ENCODE data around the gene CENPX. TPM values are rescaled to one million over a fixed set of nuclear protein-coding genes. Genes with fewer than 3 reads are reported as not detected.

The CENPX gene
- total and polyA plus RNA-seq, 2 of the 13 experiments (the other 11 are each of a cell fraction or from before 2014, with no cell fraction given): 92.7 to 170 TPM

GRCh38 chr17:82039695-82040299, 17.1 kb upstream of the CENPX start (continued):
- TF ChIP-seq, protein P1, sequence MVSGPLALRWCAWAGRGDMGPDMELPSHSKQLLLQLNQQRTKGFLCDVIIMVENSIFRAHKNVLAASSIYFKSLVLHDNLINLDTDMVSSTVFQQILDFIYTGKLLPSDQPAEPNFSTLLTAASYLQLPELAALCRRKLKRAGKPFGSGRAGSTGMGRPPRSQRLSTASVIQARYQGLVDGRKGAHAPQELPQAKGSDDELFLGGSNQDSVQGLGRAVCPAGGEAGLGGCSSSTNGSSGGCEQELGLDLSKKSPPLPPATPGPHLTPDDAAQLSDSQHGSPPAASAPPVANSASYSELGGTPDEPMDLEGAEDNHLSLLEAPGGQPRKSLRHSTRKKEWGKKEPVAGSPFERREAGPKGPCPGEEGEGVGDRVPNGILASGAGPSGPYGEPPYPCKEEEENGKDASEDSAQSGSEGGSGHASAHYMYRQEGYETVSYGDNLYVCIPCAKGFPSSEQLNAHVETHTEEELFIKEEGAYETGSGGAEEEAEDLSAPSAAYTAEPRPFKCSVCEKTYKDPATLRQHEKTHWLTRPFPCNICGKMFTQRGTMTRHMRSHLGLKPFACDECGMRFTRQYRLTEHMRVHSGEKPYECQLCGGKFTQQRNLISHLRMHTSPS (CRISPR knock-in tag; IDR thresholded peaks at IDR 0.05; ENCODE audit: low read depth): peak; percentile 95
- TF ChIP-seq YEATS2 (CRISPR knock-in tag; IDR thresholded peaks at IDR 0.05; ENCODE audit: borderline replicate concordance) (0 out of 2 replicates have a peak, but pooled peaks have one; percentile 35), SP2 (CRISPR knock-in tag; IDR thresholded peaks at IDR 0.05) (no peak), ZNF761 (CRISPR knock-in tag; conservative IDR thresholded peaks at IDR 0.05) (0 out of 2 replicates have a peak, but pooled peaks have one; percentile 33), ZBTB38 (CRISPR knock-in tag; IDR thresholded peaks at IDR 0.05) (peak; percentile 65), BCL3 (CRISPR knock-in tag; IDR thresholded peaks at IDR 0.05) (0 out of 2 replicates have a peak, but pooled peaks have one; percentile 24), ZNF772 (CRISPR knock-in tag; IDR thresholded peaks at IDR 0.05) (no peak), ZFX (CRISPR knock-in tag; IDR thresholded peaks at IDR 0.05; ENCODE audit: low read depth) (peak; percentile 88), KDM1A (CRISPR knock-in tag; IDR thresholded peaks at IDR 0.05) (no peak), DPF2 (CRISPR knock-in tag; IDR thresholded peaks at IDR 0.05; ENCODE audit: borderline replicate concordance, low read depth) (peak; percentile 76; the same call in 1 of the 2 replicates), SMAD9 (CRISPR knock-in tag; IDR thresholded peaks at IDR 0.05) (no peak), ZNF605 (CRISPR knock-in tag; IDR thresholded peaks at IDR 0.05) (peak; percentile 42; the same call in 1 of the 2 replicates), MYC (CRISPR knock-in tag; IDR thresholded peaks at IDR 0.05; ENCODE audit: borderline replicate concordance) (peak; percentile 74; the same call in 1 of the 2 replicates), ZIK1 (CRISPR knock-in tag; IDR thresholded peaks at IDR 0.05; ENCODE audit: borderline replicate concordance, low read depth) (no peak), TBP (CRISPR knock-in tag; IDR thresholded peaks at IDR 0.05) (no peak)
- TF ChIP-seq, protein P2, sequence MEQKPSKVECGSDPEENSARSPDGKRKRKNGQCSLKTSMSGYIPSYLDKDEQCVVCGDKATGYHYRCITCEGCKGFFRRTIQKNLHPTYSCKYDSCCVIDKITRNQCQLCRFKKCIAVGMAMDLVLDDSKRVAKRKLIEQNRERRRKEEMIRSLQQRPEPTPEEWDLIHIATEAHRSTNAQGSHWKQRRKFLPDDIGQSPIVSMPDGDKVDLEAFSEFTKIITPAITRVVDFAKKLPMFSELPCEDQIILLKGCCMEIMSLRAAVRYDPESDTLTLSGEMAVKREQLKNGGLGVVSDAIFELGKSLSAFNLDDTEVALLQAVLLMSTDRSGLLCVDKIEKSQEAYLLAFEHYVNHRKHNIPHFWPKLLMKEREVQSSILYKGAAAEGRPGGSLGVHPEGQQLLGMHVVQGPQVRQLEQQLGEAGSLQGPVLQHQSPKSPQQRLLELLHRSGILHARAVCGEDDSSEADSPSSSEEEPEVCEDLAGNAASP (CRISPR knock-in tag; IDR thresholded peaks at IDR 0.05; ENCODE audit: borderline replicate concordance): peak; percentile 48; the same call in 1 of the 2 replicates
- TF ChIP-seq, protein P3, sequence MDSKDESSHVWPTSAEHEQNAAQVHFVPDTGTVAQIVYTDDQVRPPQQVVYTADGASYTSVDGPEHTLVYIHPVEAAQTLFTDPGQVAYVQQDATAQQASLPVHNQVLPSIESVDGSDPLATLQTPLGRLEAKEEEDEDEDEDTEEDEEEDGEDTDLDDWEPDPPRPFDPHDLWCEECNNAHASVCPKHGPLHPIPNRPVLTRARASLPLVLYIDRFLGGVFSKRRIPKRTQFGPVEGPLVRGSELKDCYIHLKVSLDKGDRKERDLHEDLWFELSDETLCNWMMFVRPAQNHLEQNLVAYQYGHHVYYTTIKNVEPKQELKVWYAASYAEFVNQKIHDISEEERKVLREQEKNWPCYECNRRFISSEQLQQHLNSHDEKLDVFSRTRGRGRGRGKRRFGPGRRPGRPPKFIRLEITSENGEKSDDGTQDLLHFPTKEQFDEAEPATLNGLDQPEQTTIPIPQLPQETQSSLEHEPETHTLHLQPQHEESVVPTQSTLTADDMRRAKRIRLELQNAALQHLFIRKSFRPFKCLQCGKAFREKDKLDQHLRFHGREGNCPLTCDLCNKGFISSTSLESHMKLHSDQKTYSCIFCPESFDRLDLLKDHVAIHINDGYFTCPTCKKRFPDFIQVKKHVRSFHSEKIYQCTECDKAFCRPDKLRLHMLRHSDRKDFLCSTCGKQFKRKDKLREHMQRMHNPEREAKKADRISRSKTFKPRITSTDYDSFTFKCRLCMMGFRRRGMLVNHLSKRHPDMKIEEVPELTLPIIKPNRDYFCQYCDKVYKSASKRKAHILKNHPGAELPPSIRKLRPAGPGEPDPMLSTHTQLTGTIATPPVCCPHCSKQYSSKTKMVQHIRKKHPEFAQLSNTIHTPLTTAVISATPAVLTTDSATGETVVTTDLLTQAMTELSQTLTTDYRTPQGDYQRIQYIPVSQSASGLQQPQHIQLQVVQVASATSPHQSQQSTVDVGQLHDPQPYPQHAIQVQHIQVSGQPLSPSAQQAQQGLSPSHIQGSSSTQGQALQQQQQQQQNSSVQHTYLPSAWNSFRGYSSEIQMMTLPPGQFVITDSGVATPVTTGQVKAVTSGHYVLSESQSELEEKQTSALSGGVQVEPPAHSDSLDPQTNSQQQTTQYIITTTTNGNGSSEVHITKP (CRISPR knock-in tag; IDR thresholded peaks at IDR 0.05; ENCODE audit: low read depth): 0 out of 2 replicates have a peak, but pooled peaks have one; percentile 19
- TF ChIP-seq, protein P4, sequence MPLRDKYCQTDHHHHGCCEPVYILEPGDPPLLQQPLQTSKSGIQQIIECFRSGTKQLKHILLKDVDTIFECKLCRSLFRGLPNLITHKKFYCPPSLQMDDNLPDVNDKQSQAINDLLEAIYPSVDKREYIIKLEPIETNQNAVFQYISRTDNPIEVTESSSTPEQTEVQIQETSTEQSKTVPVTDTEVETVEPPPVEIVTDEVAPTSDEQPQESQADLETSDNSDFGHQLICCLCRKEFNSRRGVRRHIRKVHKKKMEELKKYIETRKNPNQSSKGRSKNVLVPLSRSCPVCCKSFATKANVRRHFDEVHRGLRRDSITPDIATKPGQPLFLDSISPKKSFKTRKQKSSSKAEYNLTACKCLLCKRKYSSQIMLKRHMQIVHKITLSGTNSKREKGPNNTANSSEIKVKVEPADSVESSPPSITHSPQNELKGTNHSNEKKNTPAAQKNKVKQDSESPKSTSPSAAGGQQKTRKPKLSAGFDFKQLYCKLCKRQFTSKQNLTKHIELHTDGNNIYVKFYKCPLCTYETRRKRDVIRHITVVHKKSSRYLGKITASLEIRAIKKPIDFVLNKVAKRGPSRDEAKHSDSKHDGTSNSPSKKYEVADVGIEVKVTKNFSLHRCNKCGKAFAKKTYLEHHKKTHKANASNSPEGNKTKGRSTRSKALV (CRISPR knock-in tag; IDR thresholded peaks at IDR 0.05): no peak

Measured in HepG2 (cell line).